HG03066 (cell line): ENCODE data around the gene ZNF26.

Experiments
- ATAC-seq: cut with Tn5 transposase; IDR thresholded peaks from one replicate; pipeline ENCODE4 v1.9.1; 2021; ENCODE audit warnings: low read depth; ENCODE audit not compliant: unreplicated experiment

The ZNF26 gene

GRCh38 chr12:133058203-133059113 lies 72.3 kb downstream of the ZNF26 start:
- ATAC-seq: no peak

- ATAC-seq: no peak
Measured at GRCh38 chr12:133061954-133062353, 75.8 kb downstream of the ZNF26 start.

- ATAC-seq: no peak
Measured at GRCh38 chr12:133063556-133063955, 77.4 kb downstream of the ZNF26 start.

- no peak for ATAC-seq
Measured at GRCh38 chr12:133073836-133074235, 87.7 kb downstream of the ZNF26 start.
